GM12873 (cell line): ENCODE measurements around the gene PPY.

ENCODE experiments used
- TF ChIP-seq, protein P1 (sequence below): IDR thresholded peaks from 2 replicates; pipeline ENCODE4 v1.5.1; 2012; ENCODE audit warnings: low read depth, mild to moderate bottlenecking, moderate library complexity, low read length, control low read depth; ENCODE audit not compliant: insufficient read depth; ENCODE audit errors: missing control alignments

PPY gene

DNA sequence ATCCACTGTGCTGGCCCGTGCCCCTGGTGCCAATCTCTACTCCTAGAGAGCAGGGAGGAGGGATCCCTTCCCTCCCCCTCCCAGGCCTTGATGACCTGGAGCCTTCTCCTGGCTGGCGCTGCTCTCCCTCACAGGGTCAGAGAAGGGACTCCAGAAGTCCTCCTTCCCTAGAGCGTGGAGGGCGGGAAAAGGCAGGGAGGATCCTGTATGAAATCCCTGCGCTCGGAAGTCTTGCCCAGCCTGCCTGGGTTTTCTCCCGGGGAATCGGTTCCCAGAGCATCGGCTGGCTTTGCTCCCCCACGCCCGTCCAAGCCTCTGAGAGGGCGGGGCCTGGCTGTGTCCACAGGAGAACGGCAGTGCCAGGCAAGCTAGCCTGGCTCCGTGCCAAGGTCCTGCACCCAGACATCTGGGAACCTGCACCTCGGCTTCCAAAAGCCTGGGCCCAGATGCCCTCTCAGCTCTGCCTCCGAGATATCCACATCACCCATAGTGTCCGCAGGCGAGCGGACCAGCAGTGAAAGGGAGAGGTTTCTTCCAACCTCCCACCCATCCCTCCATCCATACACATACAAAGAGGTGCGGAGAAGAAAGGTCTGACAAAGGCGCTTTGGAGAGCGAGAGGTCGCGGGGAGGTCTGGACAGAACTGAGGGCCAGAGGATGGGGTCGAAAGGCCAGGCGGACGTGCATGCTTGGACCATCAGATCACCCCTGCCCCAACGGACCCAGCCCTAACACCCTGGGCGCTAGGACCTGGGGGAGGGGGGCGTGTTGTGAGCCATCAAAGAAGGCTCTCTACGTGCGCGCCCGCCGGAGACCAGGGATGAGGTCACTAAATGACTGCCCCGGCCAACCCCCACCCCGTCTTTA is 36.1 kb downstream of the PPY start:
- TF ChIP-seq, protein P1, sequence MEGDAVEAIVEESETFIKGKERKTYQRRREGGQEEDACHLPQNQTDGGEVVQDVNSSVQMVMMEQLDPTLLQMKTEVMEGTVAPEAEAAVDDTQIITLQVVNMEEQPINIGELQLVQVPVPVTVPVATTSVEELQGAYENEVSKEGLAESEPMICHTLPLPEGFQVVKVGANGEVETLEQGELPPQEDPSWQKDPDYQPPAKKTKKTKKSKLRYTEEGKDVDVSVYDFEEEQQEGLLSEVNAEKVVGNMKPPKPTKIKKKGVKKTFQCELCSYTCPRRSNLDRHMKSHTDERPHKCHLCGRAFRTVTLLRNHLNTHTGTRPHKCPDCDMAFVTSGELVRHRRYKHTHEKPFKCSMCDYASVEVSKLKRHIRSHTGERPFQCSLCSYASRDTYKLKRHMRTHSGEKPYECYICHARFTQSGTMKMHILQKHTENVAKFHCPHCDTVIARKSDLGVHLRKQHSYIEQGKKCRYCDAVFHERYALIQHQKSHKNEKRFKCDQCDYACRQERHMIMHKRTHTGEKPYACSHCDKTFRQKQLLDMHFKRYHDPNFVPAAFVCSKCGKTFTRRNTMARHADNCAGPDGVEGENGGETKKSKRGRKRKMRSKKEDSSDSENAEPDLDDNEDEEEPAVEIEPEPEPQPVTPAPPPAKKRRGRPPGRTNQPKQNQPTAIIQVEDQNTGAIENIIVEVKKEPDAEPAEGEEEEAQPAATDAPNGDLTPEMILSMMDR, result no peak

DNA sequence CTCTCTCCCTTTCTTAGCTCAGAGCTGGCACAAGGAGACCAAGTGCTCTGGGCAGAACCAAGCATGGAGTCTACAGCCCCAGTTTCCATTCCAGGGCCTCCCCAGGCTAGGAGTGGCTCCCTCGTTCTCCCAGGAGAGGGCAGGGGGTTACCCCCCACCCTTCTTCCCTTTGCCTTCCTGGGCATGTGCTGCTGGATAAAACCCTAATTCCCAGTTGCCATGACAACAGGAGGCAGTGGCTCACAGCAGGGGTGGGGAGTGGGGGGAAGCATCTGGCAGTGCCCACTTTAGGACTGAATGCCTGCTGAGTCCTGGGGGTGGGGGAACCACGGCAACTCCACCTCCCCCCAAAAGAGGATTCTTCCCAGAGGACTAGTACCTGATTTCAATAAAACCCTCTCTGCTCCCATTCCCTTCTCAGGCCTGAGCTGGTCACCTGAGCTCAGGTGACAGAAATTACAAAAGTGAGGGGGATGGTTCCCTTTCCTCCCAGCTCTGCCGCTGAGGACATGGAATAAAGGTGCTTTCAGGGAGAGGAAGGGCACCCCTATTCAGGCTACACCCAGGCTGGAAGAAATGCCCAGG is 36.8 kb downstream of the PPY start:
- TF ChIP-seq, protein P1, result no peak

DNA sequence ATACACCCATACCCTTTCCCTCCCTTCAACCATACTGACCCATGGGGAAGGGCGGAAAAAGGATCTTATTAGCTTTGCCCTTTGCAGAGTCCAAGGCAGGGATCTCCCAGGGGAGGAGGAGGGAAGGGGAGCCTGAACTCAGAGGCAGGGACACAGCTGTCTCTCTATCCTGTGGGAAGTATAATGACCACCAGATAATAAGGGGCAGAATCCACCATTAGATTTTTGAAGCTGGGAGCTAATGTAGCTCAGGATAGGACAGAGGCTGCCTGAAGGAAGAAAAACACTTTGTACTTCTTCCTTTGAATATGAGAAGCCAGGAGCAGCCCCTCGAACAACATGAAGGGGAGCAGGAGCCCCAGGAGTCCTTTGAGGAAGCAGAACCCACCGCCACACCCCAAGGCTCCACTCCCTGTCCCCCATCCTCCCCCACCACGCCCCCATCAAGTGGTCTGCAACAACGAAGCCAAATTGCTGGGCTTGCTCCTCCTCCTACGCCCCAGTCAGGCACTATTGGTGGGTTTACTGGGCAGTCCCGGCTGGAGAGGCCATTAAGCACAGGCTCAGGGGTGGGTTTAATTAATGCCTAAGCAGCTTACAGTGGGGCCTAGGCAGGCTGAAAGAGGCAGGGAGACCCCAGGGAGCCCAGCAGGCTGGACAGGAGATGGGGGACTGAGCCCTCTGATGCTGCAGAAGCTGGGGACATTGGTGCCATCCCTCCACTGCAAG is 40.3 kb downstream of the PPY start:
- TF ChIP-seq, protein P1, result no peak

DNA sequence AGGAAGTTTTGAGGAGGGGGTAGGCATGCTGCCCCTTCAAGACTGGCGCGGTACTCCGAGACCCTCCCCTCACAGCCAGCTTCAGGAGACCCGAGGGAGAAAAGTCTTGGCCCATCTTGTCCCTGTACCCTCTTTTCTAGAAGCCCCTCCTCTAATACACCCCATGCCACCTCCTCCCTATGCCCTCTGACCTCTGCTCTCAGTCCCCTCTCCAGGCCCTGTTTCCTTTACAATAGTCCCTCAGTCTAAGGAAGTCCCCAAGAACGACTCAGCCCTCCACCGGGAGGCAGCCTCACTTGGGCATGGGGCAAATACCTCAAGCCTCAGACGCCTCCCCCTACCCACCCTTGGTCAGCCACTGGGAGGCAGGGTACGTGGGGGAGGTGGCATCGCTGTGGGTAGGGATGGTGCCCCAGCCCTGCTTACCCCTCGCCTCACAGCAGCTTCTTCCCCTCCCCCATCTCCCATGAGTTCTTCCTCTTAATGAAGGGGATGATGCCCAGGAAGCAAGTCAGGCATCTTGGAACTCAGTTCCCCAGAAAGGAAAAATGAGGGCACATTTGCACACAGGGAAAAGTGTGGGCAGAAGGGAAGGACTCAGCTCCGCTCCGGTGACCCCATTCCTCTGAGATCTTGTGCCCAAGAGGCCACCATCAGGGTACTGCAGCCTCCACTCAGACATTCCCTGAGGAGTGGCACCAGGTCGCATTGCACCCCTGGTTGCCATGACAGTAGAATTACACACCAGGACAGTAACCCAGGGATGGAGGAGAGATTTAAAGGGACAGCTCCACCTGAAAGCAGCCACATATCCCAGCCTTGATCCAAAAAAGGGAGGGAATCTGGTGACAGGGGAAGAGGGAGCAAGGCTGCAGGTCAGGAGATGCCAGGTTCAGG is 41.2 kb downstream of the PPY start:
- TF ChIP-seq, protein P1, result no peak

DNA sequence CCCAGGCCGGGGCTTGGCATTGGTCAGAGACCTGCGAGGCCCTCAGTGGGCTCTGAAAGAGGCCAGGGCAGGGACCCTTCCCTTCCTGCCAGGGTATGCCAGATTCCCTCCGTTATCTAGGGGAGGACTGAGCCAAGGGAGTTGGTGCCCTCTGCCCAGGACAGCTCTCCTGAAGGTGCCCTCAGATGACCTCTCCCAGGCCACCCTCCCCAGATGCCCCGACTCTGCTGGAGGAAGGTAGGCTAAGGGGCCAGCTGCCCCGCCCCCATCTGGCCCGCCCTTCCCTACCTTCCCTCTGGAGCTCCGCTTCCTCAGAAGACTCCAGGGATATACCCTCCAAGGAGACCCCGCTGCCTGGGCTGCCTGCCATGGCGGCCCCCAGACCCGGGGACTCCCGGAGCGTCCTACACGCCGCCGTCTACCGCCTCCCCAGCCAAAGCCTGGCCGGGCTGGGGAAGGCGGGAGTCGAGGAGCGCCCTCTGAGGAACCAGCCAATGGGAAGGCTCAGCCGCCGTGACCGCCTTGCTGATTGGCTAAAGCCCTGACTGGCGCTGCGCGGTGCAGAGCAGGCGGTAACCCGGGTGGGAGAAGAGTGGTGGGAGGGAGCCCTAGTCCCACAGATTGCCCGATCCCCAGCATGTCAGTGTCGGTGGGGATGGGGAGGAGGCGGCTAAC is 42.0 kb downstream of the PPY start:
- TF ChIP-seq, protein P1, result no peak

DNA sequence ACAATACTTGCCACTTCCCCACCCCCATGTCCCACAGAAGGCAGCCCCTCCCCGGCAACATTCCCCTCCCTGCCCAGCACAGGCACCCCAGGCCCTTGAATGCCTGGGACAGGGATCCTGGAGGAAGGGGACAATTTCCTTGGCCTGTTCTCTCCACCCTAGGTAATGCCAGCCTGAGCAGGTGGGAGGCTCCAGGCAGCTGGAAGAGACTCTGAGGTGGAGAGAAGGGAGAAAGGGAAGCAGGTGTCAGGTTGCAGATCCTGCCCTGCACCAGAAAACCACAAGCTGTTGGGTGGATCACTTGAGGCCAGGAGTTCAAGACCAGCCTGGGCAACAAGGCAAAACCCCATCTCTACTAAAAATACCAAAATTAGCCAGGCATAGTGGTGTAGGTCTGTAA is 43.8 kb downstream of the PPY start:
- TF ChIP-seq, protein P1, result no peak
